Measurements from ENCODE around the gene PYROXD2.

PYROXD2 gene

DNA sequence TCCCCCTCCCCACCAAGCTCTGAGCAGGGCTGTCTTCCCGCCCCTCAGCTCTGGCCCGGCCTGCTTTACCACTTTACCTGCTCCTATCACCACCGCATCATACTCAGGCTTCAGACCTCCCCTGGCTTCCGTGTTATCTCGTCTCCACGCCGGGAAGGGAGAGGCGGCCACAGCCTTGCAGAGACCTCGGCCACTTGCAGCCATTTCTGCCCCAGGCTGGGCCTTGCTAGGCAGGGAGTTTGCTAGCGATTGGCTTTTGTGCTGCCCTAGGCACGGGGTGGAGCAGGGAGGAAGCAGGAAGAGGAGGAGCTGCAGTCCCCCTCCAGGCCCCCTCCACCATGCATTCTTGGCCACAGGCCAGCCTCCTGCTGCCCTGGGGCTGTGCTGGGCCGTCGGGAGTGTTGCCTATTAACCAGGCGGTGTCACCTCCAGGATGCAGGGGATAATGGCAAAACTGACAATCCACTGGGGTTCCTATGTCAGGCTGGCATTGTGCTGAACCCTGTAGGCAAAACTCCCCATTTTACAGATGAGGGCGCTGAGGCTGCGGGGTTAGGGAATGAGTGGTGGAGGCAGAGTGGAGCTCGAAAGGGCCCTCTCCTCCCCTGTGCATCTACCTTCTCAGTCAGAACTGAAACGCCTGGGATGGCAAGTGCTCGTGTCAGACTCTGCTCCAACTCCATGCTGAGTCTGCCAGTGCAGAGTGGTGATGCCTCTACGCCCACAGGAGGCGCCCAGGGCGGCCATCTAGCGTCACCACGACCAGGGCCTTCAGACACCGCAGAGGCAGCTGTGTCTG, at the start of gene PYROXD2:
Gene PYROXD2 (minus strand): TSS at position 251 of the 799 bp plus-strand sequence. CDS start 47 bp downstream, at position 204.
- no peaks in the 10 kb centered on the region for H3K79me2 ChIP-seq
- H3K4me2 ChIP-seq (ENCODE audit: low read length), result peak within 1 kb of the TSS; percentile 45
- H2AFZ ChIP-seq, result peak within 1 kb of the TSS; percentile 91
- H3K27ac ChIP-seq, result peak within 1 kb of the TSS; percentile 25
- H3K9me3 ChIP-seq (ENCODE audit: control insufficient read depth, low read length), result no peaks in the 10 kb centered on the region
- TF ChIP-seq, protein P1, sequence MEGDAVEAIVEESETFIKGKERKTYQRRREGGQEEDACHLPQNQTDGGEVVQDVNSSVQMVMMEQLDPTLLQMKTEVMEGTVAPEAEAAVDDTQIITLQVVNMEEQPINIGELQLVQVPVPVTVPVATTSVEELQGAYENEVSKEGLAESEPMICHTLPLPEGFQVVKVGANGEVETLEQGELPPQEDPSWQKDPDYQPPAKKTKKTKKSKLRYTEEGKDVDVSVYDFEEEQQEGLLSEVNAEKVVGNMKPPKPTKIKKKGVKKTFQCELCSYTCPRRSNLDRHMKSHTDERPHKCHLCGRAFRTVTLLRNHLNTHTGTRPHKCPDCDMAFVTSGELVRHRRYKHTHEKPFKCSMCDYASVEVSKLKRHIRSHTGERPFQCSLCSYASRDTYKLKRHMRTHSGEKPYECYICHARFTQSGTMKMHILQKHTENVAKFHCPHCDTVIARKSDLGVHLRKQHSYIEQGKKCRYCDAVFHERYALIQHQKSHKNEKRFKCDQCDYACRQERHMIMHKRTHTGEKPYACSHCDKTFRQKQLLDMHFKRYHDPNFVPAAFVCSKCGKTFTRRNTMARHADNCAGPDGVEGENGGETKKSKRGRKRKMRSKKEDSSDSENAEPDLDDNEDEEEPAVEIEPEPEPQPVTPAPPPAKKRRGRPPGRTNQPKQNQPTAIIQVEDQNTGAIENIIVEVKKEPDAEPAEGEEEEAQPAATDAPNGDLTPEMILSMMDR (IDR thresholded peaks at IDR 0.05), result no peak
- peaks cover 20% of the 10 kb centered on the region for H3K4me1 ChIP-seq
- H3K4me3 ChIP-seq (ENCODE audit: low read depth, low read length), result peak within 1 kb of the TSS; percentile 36
- no peak within 1 kb of the TSS for H3K9ac ChIP-seq
- H3K36me3 ChIP-seq (ENCODE audit: control insufficient read depth, insufficient read depth, low read length), result no peaks in the 10 kb centered on the region
- H3K27me3 ChIP-seq (ENCODE audit: control insufficient read depth, insufficient read depth, low read length), result no peaks in the 10 kb centered on the region

DNA sequence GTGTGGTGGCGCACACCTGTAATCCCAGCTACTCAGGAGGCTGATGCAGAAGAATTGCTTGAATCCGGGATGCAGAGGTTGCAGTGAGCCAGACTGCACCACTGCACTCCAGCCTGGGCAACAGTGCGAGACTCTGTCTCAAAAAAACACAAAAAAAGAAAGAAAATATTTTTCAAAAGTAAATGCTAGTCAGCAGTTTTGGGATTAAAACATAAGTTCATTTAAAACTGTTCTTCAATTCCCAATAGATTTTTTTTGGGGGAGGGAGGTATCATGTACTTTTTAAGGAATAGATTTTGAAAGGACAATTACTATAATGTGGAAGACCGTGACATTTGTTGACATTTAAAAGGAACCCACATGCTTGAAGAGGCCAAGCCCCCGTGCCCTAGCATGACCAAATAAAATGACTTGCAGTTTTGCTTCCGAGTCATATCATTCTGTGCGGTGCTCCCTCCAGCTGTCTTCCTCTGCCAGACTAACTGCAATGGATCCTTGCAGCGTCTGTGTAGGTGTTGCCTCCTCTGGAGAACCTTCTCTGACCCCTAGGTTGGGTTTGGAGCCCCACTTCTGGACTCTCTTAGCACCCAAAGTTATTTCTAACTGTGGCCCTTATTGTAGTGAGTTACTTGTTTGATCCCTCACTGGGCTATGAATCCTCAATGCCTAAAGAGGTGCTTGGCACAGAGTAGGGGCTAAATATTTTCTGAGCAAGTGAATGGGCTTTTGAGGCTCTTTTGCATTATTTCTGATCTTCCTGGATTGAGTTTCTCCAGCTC, 49.2 kb upstream of the PYROXD2 start:
- Histone ChIP-seq H2AFZ (no peak overlapping the region), H3K4me2 (ENCODE audit: low read length) (no peak overlapping the region), H3K9me3 (ENCODE audit: control insufficient read depth, low read length) (no peaks in the 10 kb centered on the region), H3K4me3 (ENCODE audit: low read depth, low read length) (no peak overlapping the region), H3K27me3 (ENCODE audit: control insufficient read depth, insufficient read depth, low read length) (no peaks in the 10 kb centered on the region), H3K9ac (no peak overlapping the region), H3K4me1 (peaks cover 3% of the 10 kb centered on the region), H3K79me2 (no peaks in the 10 kb centered on the region), H3K27ac (no peak overlapping the region), H3K36me3 (ENCODE audit: control insufficient read depth, insufficient read depth, low read length) (no peaks in the 10 kb centered on the region)
- TF ChIP-seq, protein P1 (IDR thresholded peaks at IDR 0.05), result no peak

DNA sequence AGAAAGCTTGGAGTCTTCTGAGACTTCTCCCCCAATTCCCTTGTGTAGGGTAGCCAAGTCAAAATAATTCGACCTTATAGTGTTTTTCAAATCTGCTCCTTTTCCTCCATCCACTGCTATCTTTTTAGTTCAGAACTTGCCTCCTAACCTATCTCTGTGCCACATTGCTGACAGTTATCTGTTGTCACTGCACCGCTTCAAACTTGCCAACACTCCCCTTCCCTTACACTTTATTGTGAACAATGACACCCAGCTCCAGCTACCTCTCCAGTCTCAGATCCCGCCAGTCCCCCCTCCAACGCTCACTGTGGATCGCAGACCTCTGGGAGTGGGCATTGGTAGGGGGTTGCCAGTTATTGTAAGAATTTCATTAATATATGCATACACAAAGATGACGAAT, 48.0 kb upstream of the PYROXD2 start:
- Histone ChIP-seq H3K27ac (no peak overlapping the region), H3K27me3 (ENCODE audit: control insufficient read depth, insufficient read depth, low read length) (no peaks in the 10 kb centered on the region), H2AFZ (no peak overlapping the region), H3K36me3 (ENCODE audit: control insufficient read depth, insufficient read depth, low read length) (no peaks in the 10 kb centered on the region), H3K4me2 (ENCODE audit: low read length) (no peak overlapping the region), H3K79me2 (no peaks in the 10 kb centered on the region), H3K4me1 (peaks cover 3% of the 10 kb centered on the region), H3K4me3 (ENCODE audit: low read depth, low read length) (no peak overlapping the region), H3K9me3 (ENCODE audit: control insufficient read depth, low read length) (no peaks in the 10 kb centered on the region), H3K9ac (no peak overlapping the region)
- TF ChIP-seq, protein P1 (IDR thresholded peaks at IDR 0.05), result no peak

DNA sequence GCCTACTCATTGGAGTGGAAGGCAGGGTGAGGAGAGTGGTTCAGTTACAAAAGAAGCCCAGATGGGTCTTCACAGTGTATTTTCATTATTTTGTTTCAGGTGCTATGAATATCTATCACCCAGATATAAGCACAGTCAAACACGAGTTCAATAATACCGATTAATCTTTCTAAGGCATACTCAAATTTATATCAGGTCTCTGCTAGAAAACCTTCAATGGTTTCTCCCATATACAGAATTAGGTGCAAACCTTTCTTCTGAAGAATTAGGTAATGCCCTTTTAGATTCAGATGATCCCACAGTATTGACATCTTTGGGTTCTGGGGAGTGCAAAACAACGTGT, 46.5 kb upstream of the PYROXD2 start:
- H3K9ac ChIP-seq, result no peak overlapping the region
- no peaks in the 10 kb centered on the region for H3K9me3 ChIP-seq (ENCODE audit: control insufficient read depth, low read length)
- H3K4me2 ChIP-seq (ENCODE audit: low read length), result no peak overlapping the region
- no peaks in the 10 kb centered on the region for H3K79me2 ChIP-seq
- H3K4me3 ChIP-seq (ENCODE audit: low read depth, low read length), result no peak overlapping the region
- no peaks in the 10 kb centered on the region for H3K36me3 ChIP-seq (ENCODE audit: control insufficient read depth, insufficient read depth, low read length)
- H3K4me1 ChIP-seq, result no peaks in the 10 kb centered on the region
- H3K27me3 ChIP-seq (ENCODE audit: control insufficient read depth, insufficient read depth, low read length), result no peaks in the 10 kb centered on the region
- H3K27ac ChIP-seq, result no peak overlapping the region
- TF ChIP-seq, protein P1 (IDR thresholded peaks at IDR 0.05), result no peak
- H2AFZ ChIP-seq, result no peak overlapping the region
